Stimulated activated CD4-positive, alpha-beta T cell treated with anti-CD3 and anti-CD28 coated beads, TNF-alpha, amount 100 ng/mL, for 24 hours (primary cell): ENCODE data around the gene GJD3.

Experiments used
- DNase-seq, 3 experiments: peaks; one replicate each; pipeline ENCODE4 v3.0.0-alpha.2; 2020; ENCODE audit warnings: low read depth in 3 of 3

The GJD3 gene

GRCh38 chr17:40322358-40323315, 41.9 kb downstream of the GJD3 start:
- peak; percentile 64 to 79 (median 72) for DNase-seq

- DNase-seq, result no peak
These were observed 42.6 kb downstream of the GJD3 start for GRCh38 chr17:40321961-40322357.

- no peak for DNase-seq
These were observed 43.0 kb downstream of the GJD3 start for GRCh38 chr17:40321524-40321929.

- DNase-seq, result no peak
These were observed 43.6 kb downstream of the GJD3 start for GRCh38 chr17:40320756-40321523.

- peak in 2 of 3 experiments; percentile 55 to 67 for DNase-seq
These were observed 44.6 kb downstream of the GJD3 start for GRCh38 chr17:40319651-40320540.

GRCh38 chr17:40318830-40319391, 45.6 kb downstream of the GJD3 start:
- no peak for DNase-seq

- peak; percentile 84 to 92 (median 84) for DNase-seq
These were observed 46.4 kb downstream of the GJD3 start for GRCh38 chr17:40317880-40318829.

GRCh38 chr17:40317345-40317873, 47.1 kb downstream of the GJD3 start:
- DNase-seq, result no peak

- DNase-seq, result no peak
These were observed 47.8 kb downstream of the GJD3 start for GRCh38 chr17:40316571-40317344.

GRCh38 chr17:40315678-40316570, 48.6 kb downstream of the GJD3 start:
- DNase-seq, result no peak

GRCh38 chr17:40315206-40315605, 49.3 kb downstream of the GJD3 start:
- no peak for DNase-seq

- DNase-seq, result peak; percentile 69 to 85 (median 79)
These were observed 50.0 kb downstream of the GJD3 start for GRCh38 chr17:40314584-40314956.

GRCh38 chr17:40313668-40314583, 50.6 kb downstream of the GJD3 start:
- no peak for DNase-seq
